Natural killer cell (primary cell): ENCODE data around the gene ZNF24. TPM values are rescaled to one million over a fixed set of nuclear protein-coding genes. Genes with fewer than 3 reads are reported as not detected.

Experiments
- ATAC-seq, 3 donors: fragments of 150-1000 bp in 2 of 3; fragments of 200-7000 bp in 1 of 3; cut with Tn5 transposase; 1 replicate in 1 of 3; 2 replicates in 2 of 3; pipeline ENCODE4 v1.10.0; 2021; ENCODE audit warnings: mild to moderate bottlenecking in 2 of 3, moderate library complexity in 2 of 3
- DNase-seq, 2 donors: peaks; one replicate each; pipeline versions ENCODE4 v3.0.0 to v3.0.0-alpha.2; 2013 to 2021; ENCODE audit warnings: mixed read lengths in 1 of 2
- H3K27ac ChIP-seq: one replicate; pipeline ENCODE4 v1.5.1; 2013; ENCODE audit warnings: mild to moderate bottlenecking, low read length
- H3K27me3 ChIP-seq: one replicate; pipeline ENCODE4 v1.6.1; 2013; ENCODE audit warnings: low read length; ENCODE audit not compliant: control insufficient read depth, insufficient read depth
- H3K36me3 ChIP-seq: one replicate; pipeline ENCODE4 v1.6.1; 2013; ENCODE audit warnings: low read length; ENCODE audit not compliant: control insufficient read depth, insufficient read depth
- H3K4me1 ChIP-seq: one replicate; pipeline ENCODE4 v1.6.1; 2013; ENCODE audit warnings: low read length; ENCODE audit not compliant: control insufficient read depth, insufficient read depth
- H3K4me3 ChIP-seq: one replicate; pipeline ENCODE4 v1.5.1; 2013; ENCODE audit warnings: low read length
- H3K9me3 ChIP-seq: one replicate; pipeline ENCODE4 v1.6.1; 2013; ENCODE audit warnings: low read length; ENCODE audit not compliant: control insufficient read depth, insufficient read depth
- H3K27ac Mint-ChIP-seq, 2 donors: one replicate each; pipeline ENCODE4 v1.8.0; 2022; ENCODE audit warnings: mild to moderate bottlenecking in 2 of 2, mixed read lengths in 2 of 2, moderate library complexity in 1 of 2
- H3K27me3 Mint-ChIP-seq, 2 donors: one replicate each; pipeline ENCODE4 v1.8.0; 2022; ENCODE audit warnings: low read depth in 2 of 2, mixed read lengths in 2 of 2
- H3K36me3 Mint-ChIP-seq: one replicate; pipeline ENCODE4 v1.8.0; 2022; ENCODE audit warnings: mixed read lengths
- H3K4me1 Mint-ChIP-seq, 2 donors: one replicate each; pipeline ENCODE4 v1.8.0; 2022; ENCODE audit warnings: mixed read lengths in 2 of 2
- H3K4me3 Mint-ChIP-seq: one replicate; pipeline ENCODE4 v1.8.0; 2022; ENCODE audit warnings: mild to moderate bottlenecking, moderate library complexity, mixed read lengths
- H3K9me3 Mint-ChIP-seq, 2 donors: one replicate each; pipeline ENCODE4 v1.8.0; 2022; ENCODE audit warnings: mixed read lengths in 2 of 2
- WGBS: methylation state at CpG from one replicate; pipeline ENCODE4 v1.1.7; 2013; ENCODE audit warnings: missing lambda C conversion rate; ENCODE audit not compliant: insufficient coverage; 5-methylcytosine and 5-hydroxymethylcytosine counted together
- intact Hi-C: fragments of 100-400 bp; cut with micrococcal nuclease; formaldehyde crosslinking; loops from one replicate; pipeline ENCODE4 v1.14.2; 2022
- total RNA-seq, 4 donors: library from RNA; stranded (reverse); fragments of 120-200 nt in 1 of 4; gene quantifications; one replicate each; pipeline versions ENCODE4 v1.2.3 to v1.2.4, GENCODE V29; 2013 to 2022
- TF ChIP-seq, protein P1 (sequence below): fragments of 200-600 bp; IDR thresholded peaks from one replicate; pipeline ENCODE4 v1.8.0; 2022; ENCODE audit warnings: antibody characterized with exemption

Gene ZNF24
- total RNA-seq, 3 donors from 2014 or later (not counting 1 experiment from before 2014, with no cell fraction given) = 50.4 to 63.9 (median 58.2) TPM

DNA sequence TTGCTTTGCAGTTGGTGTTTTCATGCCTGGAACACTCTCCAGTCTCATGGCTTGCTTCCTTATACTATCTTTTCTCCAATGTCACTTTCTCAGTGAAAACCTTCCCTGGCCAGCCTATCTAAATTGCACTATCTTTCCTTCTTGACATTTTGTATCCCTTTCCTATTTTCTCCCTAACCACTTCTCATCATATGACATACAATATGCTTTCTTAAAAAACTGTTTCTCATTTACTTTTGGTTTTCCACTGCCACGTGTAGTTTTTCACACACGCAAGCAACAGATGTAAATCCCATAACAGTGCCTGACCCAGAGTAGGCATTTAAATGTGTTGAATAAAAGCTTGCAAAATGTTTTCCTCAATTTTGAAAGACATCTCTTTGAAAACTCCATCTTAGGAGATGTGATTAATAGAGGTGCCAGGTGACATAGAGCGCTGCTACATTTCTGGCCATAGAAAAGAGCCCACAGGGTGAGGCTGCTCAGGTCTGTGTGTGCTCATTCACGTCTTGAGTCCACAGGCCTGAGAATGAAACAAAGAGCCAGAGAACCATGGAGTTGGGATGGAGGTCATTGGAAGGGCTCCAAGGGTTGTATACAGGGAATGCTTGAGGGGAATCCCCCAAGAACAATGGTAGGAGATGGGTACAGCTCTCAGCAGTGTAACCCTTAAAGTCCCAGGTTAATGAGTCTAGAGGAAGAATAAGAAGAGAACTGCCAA, 12.7 kb downstream of the ZNF24 start:
- Mint-ChIP-seq H3K4me1 (peaks cover 6 to 15% of the 10 kb centered on the region in 2 donors), H3K9me3 (no peaks in the 10 kb centered on the region), H3K36me3 (peaks cover 6% of the 10 kb centered on the region), H3K27ac (no peak overlapping the region), H3K4me3 (no peak overlapping the region), H3K27me3 (no peaks in the 10 kb centered on the region)
- no peak overlapping the region for H3K4me3 ChIP-seq
- TF ChIP-seq, protein P1, sequence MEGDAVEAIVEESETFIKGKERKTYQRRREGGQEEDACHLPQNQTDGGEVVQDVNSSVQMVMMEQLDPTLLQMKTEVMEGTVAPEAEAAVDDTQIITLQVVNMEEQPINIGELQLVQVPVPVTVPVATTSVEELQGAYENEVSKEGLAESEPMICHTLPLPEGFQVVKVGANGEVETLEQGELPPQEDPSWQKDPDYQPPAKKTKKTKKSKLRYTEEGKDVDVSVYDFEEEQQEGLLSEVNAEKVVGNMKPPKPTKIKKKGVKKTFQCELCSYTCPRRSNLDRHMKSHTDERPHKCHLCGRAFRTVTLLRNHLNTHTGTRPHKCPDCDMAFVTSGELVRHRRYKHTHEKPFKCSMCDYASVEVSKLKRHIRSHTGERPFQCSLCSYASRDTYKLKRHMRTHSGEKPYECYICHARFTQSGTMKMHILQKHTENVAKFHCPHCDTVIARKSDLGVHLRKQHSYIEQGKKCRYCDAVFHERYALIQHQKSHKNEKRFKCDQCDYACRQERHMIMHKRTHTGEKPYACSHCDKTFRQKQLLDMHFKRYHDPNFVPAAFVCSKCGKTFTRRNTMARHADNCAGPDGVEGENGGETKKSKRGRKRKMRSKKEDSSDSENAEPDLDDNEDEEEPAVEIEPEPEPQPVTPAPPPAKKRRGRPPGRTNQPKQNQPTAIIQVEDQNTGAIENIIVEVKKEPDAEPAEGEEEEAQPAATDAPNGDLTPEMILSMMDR = no peak
- H3K27me3 ChIP-seq = no peaks in the 10 kb centered on the region
- H3K4me1 ChIP-seq = no peaks in the 10 kb centered on the region
- WGBS = 94% methylated on average over 3 of the region's 4 CpGs
- intact Hi-C loops = no loop called here
- peaks cover 41% of the 10 kb centered on the region for H3K36me3 ChIP-seq
- no peak for DNase-seq
- H3K27ac ChIP-seq = no peak overlapping the region
- ATAC-seq = no peak
- no peaks in the 10 kb centered on the region for H3K9me3 ChIP-seq

- H3K4me3 ChIP-seq = no peak overlapping the region
- intact Hi-C loops = no loop called here
- TF ChIP-seq, protein P1 = no peak
- H3K36me3 Mint-ChIP-seq = no peaks in the 10 kb centered on the region
- H3K27me3 Mint-ChIP-seq = no peaks in the 10 kb centered on the region
- no peaks in the 10 kb centered on the region for H3K4me1 ChIP-seq
- peaks cover 0 to 6% of the 10 kb centered on the region in 2 donors for H3K4me1 Mint-ChIP-seq
- no peaks in the 10 kb centered on the region for H3K9me3 Mint-ChIP-seq
- H3K27me3 ChIP-seq = no peaks in the 10 kb centered on the region
- H3K27ac ChIP-seq = no peak overlapping the region
- no peak for DNase-seq
- no peak overlapping the region for H3K4me3 Mint-ChIP-seq
- H3K27ac Mint-ChIP-seq = no peak overlapping the region
- no peaks in the 10 kb centered on the region for H3K9me3 ChIP-seq
- H3K36me3 ChIP-seq = peaks cover 23% of the 10 kb centered on the region
- ATAC-seq = no peak
These were observed 15.4 kb downstream of the ZNF24 start for GRCh38 chr18:35328868-35329267.

DNA sequence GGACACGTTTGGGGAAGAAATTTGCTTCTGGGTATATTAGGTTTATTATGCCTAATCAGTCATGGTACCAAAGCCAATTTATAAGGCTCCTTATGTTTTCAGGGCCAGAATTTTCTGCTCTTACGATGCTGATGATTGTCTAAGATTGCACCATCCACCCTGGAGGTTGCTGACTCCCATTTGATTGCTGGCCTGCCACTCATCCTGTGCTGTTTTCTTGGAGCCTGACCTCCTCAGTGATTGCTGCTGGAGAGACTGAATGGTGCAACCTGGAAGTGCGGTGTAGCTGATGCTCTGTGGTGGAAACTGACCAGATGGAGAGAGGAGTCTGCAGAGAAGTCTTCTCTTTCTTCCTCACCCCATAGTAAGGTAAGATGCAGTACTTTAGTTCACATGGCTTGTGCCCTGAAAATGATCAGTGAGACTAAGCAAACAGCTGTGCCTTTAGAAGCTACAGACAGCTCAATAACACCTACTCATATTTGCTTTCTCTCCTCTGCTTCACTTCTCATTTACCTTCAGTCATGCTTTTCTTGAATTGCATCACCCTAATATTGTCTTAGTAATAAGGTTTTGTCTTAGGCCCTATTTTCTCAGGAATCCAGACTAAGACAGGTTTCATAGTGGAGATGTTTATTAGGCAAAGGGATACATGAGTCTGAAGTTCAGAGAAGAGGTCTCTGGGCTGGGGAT, 17.4 kb downstream of the ZNF24 start:
- no peak overlapping the region for H3K4me3 ChIP-seq
- peaks cover 4% of the 10 kb centered on the region for H3K36me3 ChIP-seq
- H3K27me3 Mint-ChIP-seq = no peaks in the 10 kb centered on the region

More for the DNA sequence above, 17.4 kb downstream of the ZNF24 start:
- Mint-ChIP-seq H3K4me3 (no peak overlapping the region), H3K27ac (no peak overlapping the region), H3K36me3 (no peaks in the 10 kb centered on the region), H3K9me3 (no peaks in the 10 kb centered on the region), H3K4me1 (no peaks in the 10 kb centered on the region)
- TF ChIP-seq, protein P1 = no peak
- ATAC-seq (no peak), DNase-seq (no peak)
- Histone ChIP-seq H3K27ac (no peak overlapping the region), H3K9me3 (no peaks in the 10 kb centered on the region), H3K27me3 (no peaks in the 10 kb centered on the region), H3K4me1 (no peaks in the 10 kb centered on the region)
- WGBS = 44% methylated on average over 2 of the region's 3 CpGs
- intact Hi-C loops = no loop called here
